ENCODE measurements around the gene PSMC5. TPM values are rescaled to one million over a fixed set of nuclear protein-coding genes. Genes with fewer than 3 reads are reported as not detected.

The PSMC5 gene
- total RNA-seq, 8 experiments from 2014 or later, result 27.2 to 110 (median 71.3) TPM

GRCh38 chr17:63804328-63804727 lies 22.9 kb upstream of the PSMC5 start:
- WGBS, 10 experiments, result 83 to 100% (median 89%) methylated on average over 1 of the region's 1 CpG; no CpG with 5 or more reads in 4 of the 10 experiments
- in situ Hi-C loops (cut with MboI; ENCODE audit: low pct_unique_long_range_greater_than_20kb in 2 of 9, low sequenced_read_pairs in 9 of 9, unreplicated experiment in 9 of 9), result no loop called here
- H3K27ac ChIP-seq, result no peak overlapping the region
- H3K4me3 ChIP-seq, result no peak overlapping the region
- ATAC-seq (replicated peaks in 6 of 8), result no peak
- no peaks in the 10 kb centered on the region for H3K4me1 ChIP-seq (replicated peaks in 1 of 2)

DNA sequence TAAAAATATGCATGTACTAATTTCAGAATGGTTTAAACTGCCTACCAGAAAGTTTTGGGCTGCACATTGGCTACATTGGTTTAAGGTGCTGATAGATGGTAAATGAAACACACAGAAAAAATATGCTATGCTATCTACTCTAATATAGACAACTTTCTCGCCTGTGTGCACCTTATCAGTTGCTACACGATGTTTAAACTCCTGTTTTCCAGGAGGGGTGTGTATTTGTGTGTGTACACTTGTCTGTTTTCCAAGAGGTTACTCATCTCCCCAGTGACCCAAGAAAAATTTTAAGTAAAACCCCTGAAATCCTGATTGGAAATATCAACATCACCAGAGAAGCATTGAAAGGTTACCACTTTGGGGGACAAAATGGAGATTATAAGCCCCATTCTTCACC lies 21.6 kb upstream of the PSMC5 start:
- WGBS, 10 experiments, result 100% methylated on average over 1 to 2 of the region's 2 CpGs; no CpG with 5 or more reads in 4 of the 10 experiments
- no peak for ATAC-seq (replicated peaks in 6 of 8)
- H3K27ac ChIP-seq, result no peak overlapping the region
- in situ Hi-C loops (cut with MboI; ENCODE audit: low pct_unique_long_range_greater_than_20kb in 2 of 9, low sequenced_read_pairs in 9 of 9, unreplicated experiment in 9 of 9), result no loop called here
- no peak overlapping the region for H3K4me3 ChIP-seq
- no peaks in the 10 kb centered on the region for H3K4me1 ChIP-seq (replicated peaks in 1 of 2)

GRCh38 chr17:63809970-63810369 lies 17.3 kb upstream of the PSMC5 start:
- in situ Hi-C loops (cut with MboI; ENCODE audit: low pct_unique_long_range_greater_than_20kb in 2 of 9, low sequenced_read_pairs in 9 of 9, unreplicated experiment in 9 of 9), result no loop called here
- no peak for ATAC-seq (replicated peaks in 6 of 8)
- WGBS, 10 experiments, result 84 to 100% (median 90%) methylated on average over 2 to 8 of the region's 9 CpGs; no CpG with 5 or more reads in 1 of the 10 experiments

GRCh38 chr17:63816123-63816522 lies 11.1 kb upstream of the PSMC5 start:
- WGBS, 10 experiments, result 50 to 100% (median 80%) methylated on average over 1 to 2 of the region's 2 CpGs; no CpG with 5 or more reads in 1 of the 10 experiments
- H3K4me3 ChIP-seq, result no peak overlapping the region
- no peak for ATAC-seq (replicated peaks in 6 of 8)
- in situ Hi-C loops (cut with MboI; ENCODE audit: low pct_unique_long_range_greater_than_20kb in 2 of 9, low sequenced_read_pairs in 9 of 9, unreplicated experiment in 9 of 9), result no loop called here
- H3K27ac ChIP-seq, result no peak overlapping the region
- no peaks in the 10 kb centered on the region for H3K4me1 ChIP-seq (replicated peaks in 1 of 2)

More at GRCh38 chr17:63809970-63810369, 17.3 kb upstream of the PSMC5 start:
- no peak overlapping the region for H3K4me3 ChIP-seq
- no peaks in the 10 kb centered on the region for H3K4me1 ChIP-seq (replicated peaks in 1 of 2)
- no peak overlapping the region for H3K27ac ChIP-seq

- in situ Hi-C loops (cut with MboI; ENCODE audit: low pct_unique_long_range_greater_than_20kb in 2 of 9, low sequenced_read_pairs in 9 of 9, unreplicated experiment in 9 of 9), result no loop called here
- 73 to 100% (median 94%) methylated on average over 1 to 4 of the region's 4 CpGs; no CpG with 5 or more reads in 1 of the 10 experiments for WGBS, 10 experiments
- ATAC-seq (replicated peaks in 6 of 8), result no peak
- Histone ChIP-seq H3K27ac (no peak overlapping the region), H3K4me3 (no peak overlapping the region), H3K4me1 (replicated peaks in 1 of 2) (no peaks in the 10 kb centered on the region)
Measured at GRCh38 chr17:63816669-63817068, 10.6 kb upstream of the PSMC5 start.

DNA sequence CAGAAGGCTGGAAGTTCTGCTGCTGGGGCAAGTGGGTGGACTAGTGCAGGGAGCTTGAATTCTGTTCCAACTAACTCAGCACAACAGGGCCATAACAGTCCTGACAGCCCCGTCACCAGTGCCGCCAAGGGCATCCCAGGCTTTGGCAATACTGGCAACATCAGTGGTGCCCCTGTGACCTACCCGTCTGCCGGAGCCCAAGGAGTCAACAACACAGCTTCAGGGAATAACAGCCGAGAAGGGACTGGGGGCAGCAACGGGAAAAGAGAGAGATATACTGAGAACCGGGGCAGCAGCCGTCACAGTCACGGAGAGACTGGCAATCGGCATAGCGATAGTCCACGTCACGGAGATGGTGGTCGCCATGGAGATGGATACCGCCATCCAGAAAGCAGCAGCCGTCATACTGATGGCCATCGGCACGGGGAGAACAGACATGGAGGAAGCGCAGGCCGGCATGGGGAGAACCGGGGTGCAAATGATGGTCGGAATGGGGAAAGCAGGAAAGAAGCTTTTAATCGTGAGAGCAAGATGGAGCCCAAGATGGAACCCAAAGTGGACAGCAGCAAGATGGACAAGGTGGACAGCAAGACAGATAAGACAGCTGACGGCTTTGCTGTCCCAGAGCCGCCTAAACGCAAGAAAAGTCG lies 9.4 kb upstream of the PSMC5 start:
- Histone ChIP-seq H3K4me3 (no peak overlapping the region), H3K27ac (no peak overlapping the region), H3K4me1 (replicated peaks in 1 of 2) (no peaks in the 10 kb centered on the region)
- 86 to 100% (median 94%) methylated on average over 2 to 11 of the region's 27 CpGs for WGBS, 10 experiments
- peak in 2 of 8 experiments; percentile 15 to 18 for ATAC-seq (replicated peaks in 6 of 8)
- in situ Hi-C loops (cut with MboI; ENCODE audit: low pct_unique_long_range_greater_than_20kb in 2 of 9, low sequenced_read_pairs in 9 of 9, unreplicated experiment in 9 of 9), result no loop called here

GRCh38 chr17:63819131-63819530 lies 8.1 kb upstream of the PSMC5 start:
- in situ Hi-C loops (cut with MboI; ENCODE audit: low pct_unique_long_range_greater_than_20kb in 2 of 9, low sequenced_read_pairs in 9 of 9, unreplicated experiment in 9 of 9), result no loop called here
- 50 to 100% (median 82%) methylated on average over 1 to 6 of the region's 6 CpGs for WGBS, 10 experiments
- no peak overlapping the region for H3K27ac ChIP-seq
- peak in 1 of 8 experiments; percentile 5 for ATAC-seq (replicated peaks in 6 of 8)
- H3K4me1 ChIP-seq (replicated peaks in 1 of 2), result no peaks in the 10 kb centered on the region
- no peak overlapping the region for H3K4me3 ChIP-seq

DNA sequence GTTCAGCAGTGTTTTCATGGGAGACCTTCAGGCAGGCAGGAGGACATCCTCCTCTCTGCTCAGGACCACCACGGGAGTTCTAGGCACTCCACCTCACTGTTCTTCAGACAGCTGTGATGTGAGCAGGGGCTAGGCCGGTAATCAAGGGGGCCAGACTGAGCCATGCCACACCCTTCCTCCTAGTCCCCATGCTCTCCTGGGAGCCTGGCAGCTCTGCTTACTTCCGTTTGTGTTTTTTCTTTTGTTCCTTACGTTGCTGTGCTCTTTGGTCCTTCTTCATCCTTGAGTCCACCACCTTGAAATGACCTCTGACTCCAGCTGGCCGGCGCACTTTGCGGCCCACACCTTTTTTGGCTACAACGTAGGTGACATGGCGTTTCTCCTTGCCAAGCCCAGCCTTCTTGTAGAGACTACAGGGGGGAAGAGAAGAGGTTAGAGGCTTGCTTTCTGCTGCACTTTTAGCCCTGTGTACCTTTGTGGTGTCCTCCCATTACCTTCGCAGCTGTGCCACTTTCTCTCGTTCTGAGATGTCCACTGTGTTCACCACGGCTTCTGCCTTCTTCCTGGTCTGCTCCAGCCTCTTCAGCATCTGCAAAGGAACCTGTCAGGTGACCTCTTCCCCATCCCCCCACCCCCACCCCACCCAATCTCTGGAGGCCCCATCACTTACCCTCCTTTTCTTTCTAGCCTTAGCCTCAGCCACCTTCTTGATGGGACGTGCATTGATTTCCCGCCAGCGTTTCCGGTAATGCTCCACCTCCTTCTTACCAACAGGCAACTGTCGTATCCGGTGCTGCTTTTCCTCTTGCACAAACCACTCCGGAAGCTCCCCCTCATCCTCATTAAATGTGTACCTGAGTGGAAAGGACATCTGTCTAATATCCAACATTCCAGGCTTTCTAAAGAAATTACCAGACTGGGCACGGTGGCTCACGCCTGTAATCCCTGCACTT lies 7.4 kb upstream of the PSMC5 start:
- no peak overlapping the region for H3K27ac ChIP-seq
- peak in 5 of 8 experiments; percentile 20 to 39 (median 36) for ATAC-seq (replicated peaks in 6 of 8)
- no peaks in the 10 kb centered on the region for H3K4me1 ChIP-seq (replicated peaks in 1 of 2)
- in situ Hi-C loops (cut with MboI; ENCODE audit: low pct_unique_long_range_greater_than_20kb in 2 of 9, low sequenced_read_pairs in 9 of 9, unreplicated experiment in 9 of 9), result no loop called here
- no peak overlapping the region for H3K4me3 ChIP-seq
- 50 to 90% (median 76%) methylated on average over 1 to 5 of the region's 21 CpGs; no CpG with 5 or more reads in 3 of the 10 experiments for WGBS, 10 experiments

- 60 to 100% (median 80%) methylated on average over 1 to 10 of the region's 10 CpGs; no CpG with 5 or more reads in 1 of the 10 experiments for WGBS, 10 experiments
- Histone ChIP-seq H3K4me3 (no peak overlapping the region), H3K4me1 (replicated peaks in 1 of 2) (peaks cover 0 to 3% of the 10 kb centered on the region in 2 donors), H3K27ac (no peak overlapping the region)
- peak in 3 of 8 experiments; percentile 12 to 21 (median 15) for ATAC-seq (replicated peaks in 6 of 8)
- in situ Hi-C loops (cut with MboI; ENCODE audit: low pct_unique_long_range_greater_than_20kb in 2 of 9, low sequenced_read_pairs in 9 of 9, unreplicated experiment in 9 of 9), result no loop called here
Measured at GRCh38 chr17:63820963-63821561, 6.2 kb upstream of the PSMC5 start.

GRCh38 chr17:63821804-63822203 lies 5.4 kb upstream of the PSMC5 start:
- no peak overlapping the region for H3K27ac ChIP-seq
- in situ Hi-C loops (cut with MboI; ENCODE audit: low pct_unique_long_range_greater_than_20kb in 2 of 9, low sequenced_read_pairs in 9 of 9, unreplicated experiment in 9 of 9), result no loop called here
- WGBS, 10 experiments, result 67 to 100% (median 97%) methylated on average over 1 to 5 of the region's 6 CpGs; no CpG with 5 or more reads in 4 of the 10 experiments
- no peak for ATAC-seq (replicated peaks in 6 of 8)
- peaks cover 0 to 4% of the 10 kb centered on the region in 2 donors for H3K4me1 ChIP-seq (replicated peaks in 1 of 2)
- no peak overlapping the region for H3K4me3 ChIP-seq

GRCh38 chr17:63822537-63822936 lies 4.7 kb upstream of the PSMC5 start:
- ATAC-seq (replicated peaks in 6 of 8), result no peak
- H3K27ac ChIP-seq, result no peak overlapping the region
- no peak overlapping the region for H3K4me3 ChIP-seq
- in situ Hi-C loops (cut with MboI; ENCODE audit: low pct_unique_long_range_greater_than_20kb in 2 of 9, low sequenced_read_pairs in 9 of 9, unreplicated experiment in 9 of 9), result no loop called here
- H3K4me1 ChIP-seq (replicated peaks in 1 of 2), result peaks cover 0 to 4% of the 10 kb centered on the region in 2 donors

- in situ Hi-C loops (cut with MboI; ENCODE audit: low pct_unique_long_range_greater_than_20kb in 2 of 9, low sequenced_read_pairs in 9 of 9, unreplicated experiment in 9 of 9), result no loop called here
Measured at GRCh38 chr17:63823659-63824331, 3.4 kb upstream of the PSMC5 start.

More at GRCh38 chr17:63823659-63824331, 3.4 kb upstream of the PSMC5 start:
- WGBS, 10 experiments, result 82 to 100% (median 97%) methylated on average over 2 to 10 of the region's 13 CpGs; no CpG with 5 or more reads in 4 of the 10 experiments
- ATAC-seq (replicated peaks in 6 of 8), result no peak
- Histone ChIP-seq H3K4me3 (no peak overlapping the region), H3K4me1 (replicated peaks in 1 of 2) (peaks cover 8 to 9% of the 10 kb centered on the region in 2 donors), H3K27ac (no peak overlapping the region)
